HG03558 (cell line): ENCODE measurements around the gene C2orf49.

Source experiments
- ATAC-seq: cut with Tn5 transposase; IDR thresholded peaks from one replicate; pipeline ENCODE4 v1.9.1; 2021; ENCODE audit warnings: moderate number of reproducible peaks; ENCODE audit not compliant: unreplicated experiment; ENCODE audit errors: extremely low read depth

C2orf49 gene

DNA sequence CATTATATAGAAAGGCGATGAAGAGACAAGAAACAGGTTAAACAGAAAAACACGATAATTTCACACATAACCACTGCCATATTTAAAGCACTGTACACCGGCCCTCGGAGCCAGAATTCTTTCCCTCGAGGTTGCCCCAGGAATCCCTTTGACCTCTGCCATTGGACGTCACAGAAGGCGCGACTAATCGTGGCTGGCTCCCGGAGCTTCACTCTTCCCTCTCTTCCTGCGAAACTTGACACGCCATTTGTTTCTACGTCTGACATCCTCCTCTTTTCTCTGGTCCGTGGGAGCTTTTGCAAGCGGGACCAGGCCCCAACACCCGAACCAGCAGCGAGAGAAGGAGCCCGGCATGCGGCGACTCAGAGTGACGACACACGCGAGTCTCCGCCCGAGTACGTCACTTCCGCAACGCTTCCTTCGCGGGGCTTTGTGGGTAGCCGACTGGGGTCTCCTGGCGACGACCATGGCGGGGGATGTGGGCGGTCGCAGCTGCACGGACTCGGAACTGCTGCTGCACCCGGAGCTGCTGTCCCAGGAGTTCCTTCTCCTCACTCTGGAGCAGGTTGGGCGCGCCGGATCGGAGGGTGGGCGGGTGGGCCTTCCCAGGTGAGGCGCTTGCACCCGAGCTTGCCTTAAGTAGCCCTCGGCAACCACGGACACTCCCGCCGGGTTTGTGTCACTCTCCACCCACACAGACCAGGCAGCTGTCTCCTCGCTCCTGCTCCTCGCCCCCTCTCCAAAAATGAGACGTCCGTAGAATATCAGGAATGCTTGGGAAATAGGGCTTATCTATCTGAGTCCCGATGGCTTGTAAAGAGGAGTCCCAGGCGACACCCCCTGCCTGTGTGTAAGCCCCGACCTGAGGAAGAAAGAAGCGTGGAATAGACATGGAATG is at the start of gene C2orf49:
Gene C2orf49 (plus strand): TSS at position 419 of the 898 bp plus-strand sequence. CDS start 48 bp downstream, at position 467.
- peak; percentile 81 for ATAC-seq

GRCh38 chr2:105287692-105288091 is 49.6 kb upstream of the C2orf49 start:
- no peak for ATAC-seq

DNA sequence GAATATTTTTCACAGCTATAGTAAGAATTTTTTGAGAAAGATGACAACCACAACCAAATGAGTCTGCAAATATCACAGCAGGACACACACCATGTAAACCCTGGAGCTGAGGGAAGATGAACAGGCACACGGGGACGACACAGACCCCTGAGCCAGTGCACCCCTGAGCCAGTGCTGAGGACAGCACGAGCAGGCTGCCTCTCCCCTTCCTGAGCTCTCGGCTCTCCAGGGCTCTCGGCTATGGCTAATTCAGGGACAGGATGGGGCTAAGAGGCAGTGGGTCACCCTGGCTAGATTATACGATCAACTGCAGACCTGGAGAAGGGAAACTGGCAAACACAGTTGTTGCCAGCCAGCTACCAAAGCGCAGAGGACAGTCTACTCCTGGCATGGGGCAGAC is 49.2 kb upstream of the C2orf49 start:
- ATAC-seq = no peak

DNA sequence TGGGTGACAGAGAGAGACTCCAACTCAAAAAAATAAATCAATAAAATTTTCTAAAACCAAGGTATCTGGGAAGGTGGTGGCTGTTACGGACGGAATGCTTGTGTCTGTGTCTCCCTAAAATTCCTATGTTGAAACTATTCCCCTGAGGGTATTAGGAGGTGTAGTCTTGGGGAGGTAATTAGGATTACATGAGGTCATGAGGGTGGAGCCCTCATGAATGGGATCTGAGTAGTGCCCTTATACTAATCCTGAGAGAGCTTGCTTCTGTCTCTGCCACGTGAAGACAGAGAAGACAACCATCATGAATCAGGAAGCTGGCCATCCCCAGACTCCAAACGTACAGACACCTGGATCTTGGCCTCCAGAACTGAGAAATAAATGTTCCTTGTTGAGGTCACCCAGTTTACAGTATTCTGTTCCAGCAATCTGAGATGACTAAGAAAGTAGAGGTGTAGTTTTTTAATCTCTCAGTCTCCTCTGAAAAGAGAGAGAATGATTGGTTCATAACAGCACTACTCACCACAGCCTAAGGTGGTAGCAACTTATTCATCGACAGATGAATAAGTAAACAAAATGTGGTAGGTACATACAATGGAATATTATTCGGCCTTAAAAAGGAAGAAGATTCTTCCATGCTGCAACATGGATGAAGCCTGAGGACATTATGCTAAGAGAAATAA is 46.2 kb upstream of the C2orf49 start:
- ATAC-seq = no peak

- no peak for ATAC-seq
These were observed 45.4 kb upstream of the C2orf49 start for GRCh38 chr2:105291981-105292380.

- no peak for ATAC-seq
These were observed 43.3 kb upstream of the C2orf49 start for GRCh38 chr2:105294046-105294445.

DNA sequence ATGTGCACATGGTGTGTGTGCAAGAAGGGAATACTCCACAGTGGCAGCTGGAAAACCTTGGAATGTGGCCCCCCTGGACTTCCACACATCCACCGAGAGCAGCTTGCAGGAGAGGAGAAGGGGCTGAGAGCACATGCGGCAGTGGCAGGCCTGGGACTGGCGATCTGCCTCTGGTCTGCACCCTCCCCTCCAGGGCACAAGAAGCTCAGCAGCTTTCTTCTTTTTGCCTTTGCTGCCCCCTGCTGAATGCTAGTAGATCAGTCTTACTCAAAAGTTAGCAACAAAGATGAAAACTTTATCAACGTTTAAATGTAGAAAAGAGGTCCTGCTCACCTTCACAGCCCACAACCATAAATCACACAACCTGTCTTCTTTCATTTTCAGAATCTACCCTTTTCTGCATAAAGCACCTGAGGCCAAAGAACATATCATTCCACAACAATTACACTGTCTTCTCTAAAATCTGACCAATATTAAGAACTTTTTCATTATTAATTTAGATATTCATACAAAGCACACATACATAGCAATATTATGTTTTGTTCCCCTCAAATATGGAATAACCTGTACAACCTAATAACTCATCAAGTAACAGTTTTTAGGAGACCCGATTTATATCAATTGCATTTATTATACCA is 42.4 kb upstream of the C2orf49 start:
- no peak for ATAC-seq

DNA sequence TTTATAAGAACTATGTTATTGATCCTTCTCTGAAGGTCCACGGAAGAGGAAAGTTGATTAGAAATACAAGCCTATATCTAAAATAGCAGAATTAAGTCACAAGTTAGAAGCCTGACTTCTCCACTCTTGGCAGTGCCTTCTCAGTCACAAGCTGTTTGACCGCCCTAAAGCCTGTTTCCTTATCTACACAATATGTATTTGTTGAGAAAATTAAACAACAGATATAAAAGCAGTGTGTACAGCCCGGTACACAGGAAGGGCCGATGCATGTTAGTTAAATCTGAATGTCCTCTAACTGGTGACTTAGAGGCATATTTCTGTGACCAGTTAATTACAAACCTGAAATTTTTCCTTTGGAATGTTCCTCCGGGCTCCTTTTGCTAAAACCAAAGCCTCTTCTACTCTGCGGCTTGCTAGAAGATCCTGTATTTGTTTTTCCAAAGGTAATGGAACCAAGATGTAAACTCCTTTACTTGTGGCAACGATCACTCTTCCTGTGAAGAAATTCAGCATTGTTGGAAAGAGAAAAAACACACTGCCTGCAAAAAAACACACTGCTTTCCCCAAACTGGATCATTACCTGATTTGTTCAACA is 41.2 kb upstream of the C2orf49 start:
- no peak for ATAC-seq

GRCh38 chr2:105297216-105297615 is 40.1 kb upstream of the C2orf49 start:
- ATAC-seq = no peak

GRCh38 chr2:105298017-105298416 is 39.3 kb upstream of the C2orf49 start:
- no peak for ATAC-seq

GRCh38 chr2:105299290-105299689 is 38.0 kb upstream of the C2orf49 start:
- no peak for ATAC-seq

GRCh38 chr2:105301646-105302045 is 35.7 kb upstream of the C2orf49 start:
- no peak for ATAC-seq

DNA sequence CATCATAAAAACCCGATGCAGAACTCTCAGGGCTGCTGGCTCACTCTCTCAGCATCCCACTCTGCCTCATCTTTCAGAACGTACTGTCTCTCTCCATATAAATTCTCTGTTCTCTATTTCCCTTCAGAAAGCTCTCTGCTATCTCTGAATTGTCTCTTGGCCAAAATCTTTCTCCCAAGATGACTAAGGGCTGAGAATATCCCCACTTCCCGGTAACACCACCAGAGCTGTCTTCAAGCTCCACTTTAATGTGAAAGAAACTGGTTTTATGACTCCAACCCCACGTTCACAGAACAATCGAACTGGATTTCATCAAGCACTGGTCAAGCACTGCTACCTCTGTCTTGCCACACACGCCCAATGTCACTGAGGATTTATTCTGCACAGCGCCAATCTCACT is 30.2 kb upstream of the C2orf49 start:
- ATAC-seq = no peak

- ATAC-seq = no peak
These were observed 29.8 kb upstream of the C2orf49 start for GRCh38 chr2:105307550-105307949.

DNA sequence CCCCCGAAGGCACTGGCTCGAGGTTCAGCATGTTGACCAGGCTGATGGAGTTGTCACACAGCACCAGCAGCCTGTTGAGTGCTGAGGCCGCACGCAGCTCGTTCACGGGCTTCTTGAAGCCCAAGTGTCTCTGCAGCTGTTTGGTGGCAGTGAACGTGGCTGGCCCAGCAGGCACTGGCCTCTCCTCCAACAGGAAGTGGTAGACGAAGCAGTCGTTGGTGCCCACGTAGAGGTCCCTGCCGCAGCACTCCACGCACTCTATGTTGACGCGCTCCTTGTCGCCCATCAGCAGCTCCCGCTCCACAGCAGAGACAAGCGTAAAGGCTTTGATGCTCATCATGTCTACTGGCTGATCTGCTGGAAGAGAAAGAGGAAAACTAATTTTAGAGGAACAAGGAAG is 29.4 kb upstream of the C2orf49 start:
- ATAC-seq = no peak

- ATAC-seq = no peak
These were observed 28.8 kb upstream of the C2orf49 start for GRCh38 chr2:105308382-105309146.

GRCh38 chr2:105309147-105309545 is 28.2 kb upstream of the C2orf49 start:
- ATAC-seq = no peak

GRCh38 chr2:105313877-105314276 is 23.5 kb upstream of the C2orf49 start:
- ATAC-seq = no peak

- ATAC-seq = peak; percentile 50
These were observed 22.0 kb upstream of the C2orf49 start for GRCh38 chr2:105315314-105315713.

- ATAC-seq = no peak
These were observed 19.4 kb upstream of the C2orf49 start for GRCh38 chr2:105317937-105318336.
